Superior temporal gyrus (tissue), 1 donor: Measurements from ENCODE around the gene PPP2R3C.

Experiments
- DNase-seq: peaks from one replicate; pipeline ENCODE4 v3.0.0-alpha.2; 2016; ENCODE audit errors: extremely low spot score

PPP2R3C gene

DNA sequence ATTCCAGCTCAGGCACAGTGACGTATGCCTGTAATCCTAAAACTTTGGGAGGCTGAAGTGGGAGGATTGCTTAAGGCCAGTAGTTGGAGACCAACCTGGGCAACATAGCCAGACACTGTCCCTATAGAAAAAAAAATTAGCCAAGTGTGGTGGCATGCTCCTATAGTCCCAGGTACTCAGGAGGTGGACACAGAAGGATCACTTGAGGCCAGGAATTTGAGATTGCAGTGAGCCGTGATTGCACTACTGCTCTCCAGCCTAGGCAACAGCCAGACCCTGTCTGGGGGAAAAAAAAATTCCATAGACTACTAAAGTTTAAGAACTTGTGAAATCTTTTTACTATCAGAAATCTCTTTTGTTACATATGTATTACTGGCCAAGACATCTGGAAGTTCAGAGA is 69.2 kb downstream of the PPP2R3C start:
- DNase-seq: no peak

DNA sequence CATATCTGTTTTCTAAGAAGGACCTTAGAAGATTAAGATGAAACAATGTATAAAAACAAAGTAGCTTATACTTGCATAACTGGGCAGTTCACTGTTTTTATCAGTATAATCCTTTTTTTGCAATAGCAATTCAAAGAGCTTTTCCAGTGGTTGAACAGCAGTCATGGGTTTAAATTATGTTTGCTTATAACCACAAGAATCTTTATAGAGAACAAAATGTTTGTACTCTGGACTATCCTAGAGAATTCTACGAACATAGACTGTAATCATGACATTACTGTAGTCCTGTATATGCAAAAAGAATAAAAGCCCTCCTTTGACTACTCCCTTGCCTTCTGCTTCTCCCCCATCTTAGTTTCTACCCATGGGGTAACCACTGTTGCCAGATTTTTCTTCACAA is 70.0 kb downstream of the PPP2R3C start:
- no peak for DNase-seq

GRCh38 chr14:35050652-35051051 is 71.1 kb downstream of the PPP2R3C start:
- no peak for DNase-seq

DNA sequence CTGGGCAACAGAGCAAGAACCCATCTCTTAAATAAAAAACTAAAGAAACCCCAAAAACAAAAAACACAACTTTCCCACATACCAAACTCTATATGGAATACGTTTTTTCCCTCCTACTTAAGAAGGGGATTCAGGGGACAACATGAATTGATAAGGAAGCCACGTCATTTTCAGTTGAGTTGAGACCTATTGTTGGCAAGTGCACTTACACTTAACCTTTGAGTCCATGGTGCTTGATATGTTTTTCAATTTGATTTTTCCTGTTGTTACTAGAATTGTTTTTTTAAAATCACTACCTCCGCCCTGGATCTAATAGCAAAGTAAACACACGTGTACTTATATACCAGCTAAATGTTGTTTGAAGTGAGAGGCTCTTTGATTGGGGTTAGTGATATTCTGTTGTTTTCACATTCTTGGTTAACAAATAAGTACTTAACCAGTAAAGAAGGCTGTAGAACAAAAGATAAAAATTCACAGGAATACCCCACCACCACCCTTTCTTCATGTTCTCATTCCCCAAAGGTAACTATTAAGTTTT is 73.7 kb downstream of the PPP2R3C start:
- DNase-seq: no peak

GRCh38 chr14:35046751-35047536 is 74.8 kb downstream of the PPP2R3C start:
- peak; percentile 39 for DNase-seq

DNA sequence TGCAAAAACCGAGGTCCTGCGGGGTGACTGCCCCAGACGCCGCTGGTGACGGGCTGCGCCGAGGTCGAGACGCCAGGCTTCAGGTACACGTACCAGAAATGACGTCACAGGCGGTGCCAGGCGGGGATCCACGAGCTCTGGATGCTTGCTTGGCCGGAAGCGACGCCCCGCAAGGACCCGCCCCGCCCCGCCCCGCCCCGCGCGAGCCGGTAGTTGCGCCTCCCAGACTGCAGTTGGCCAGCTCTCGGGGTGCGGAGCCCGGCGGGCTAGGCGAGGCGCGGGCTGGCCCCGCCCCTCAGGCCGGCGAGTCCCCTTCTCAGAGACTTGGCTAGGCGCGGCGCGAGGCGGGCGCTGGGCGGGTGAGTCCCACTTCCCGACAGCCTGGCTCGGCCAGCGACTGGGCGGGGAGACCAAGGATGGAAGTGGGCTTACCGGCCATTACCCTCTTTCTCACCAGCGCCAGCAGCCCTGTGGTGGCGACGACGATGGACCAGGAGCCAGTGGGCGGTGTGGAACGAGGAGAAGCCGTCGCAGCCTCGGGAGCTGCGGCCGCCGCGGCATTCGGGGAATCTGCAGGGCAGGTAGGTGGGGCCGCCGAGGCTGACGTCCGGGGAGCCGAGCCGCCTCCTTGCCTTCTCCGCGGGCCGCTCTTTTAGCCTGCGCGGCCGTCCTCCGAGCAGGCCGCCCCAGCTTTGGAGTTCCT is 75.6 kb downstream of the PPP2R3C start, which contains the start of gene FAM177A1:
TSS of gene FAM177A1 (plus strand) at position 225 of the 703 bp plus-strand sequence. CDS start at position 417, 192 bp downstream.
- DNase-seq: peak; percentile 96

GRCh38 chr14:35045798-35046047 is 76.1 kb downstream of the PPP2R3C start:
- DNase-seq: no peak

DNA sequence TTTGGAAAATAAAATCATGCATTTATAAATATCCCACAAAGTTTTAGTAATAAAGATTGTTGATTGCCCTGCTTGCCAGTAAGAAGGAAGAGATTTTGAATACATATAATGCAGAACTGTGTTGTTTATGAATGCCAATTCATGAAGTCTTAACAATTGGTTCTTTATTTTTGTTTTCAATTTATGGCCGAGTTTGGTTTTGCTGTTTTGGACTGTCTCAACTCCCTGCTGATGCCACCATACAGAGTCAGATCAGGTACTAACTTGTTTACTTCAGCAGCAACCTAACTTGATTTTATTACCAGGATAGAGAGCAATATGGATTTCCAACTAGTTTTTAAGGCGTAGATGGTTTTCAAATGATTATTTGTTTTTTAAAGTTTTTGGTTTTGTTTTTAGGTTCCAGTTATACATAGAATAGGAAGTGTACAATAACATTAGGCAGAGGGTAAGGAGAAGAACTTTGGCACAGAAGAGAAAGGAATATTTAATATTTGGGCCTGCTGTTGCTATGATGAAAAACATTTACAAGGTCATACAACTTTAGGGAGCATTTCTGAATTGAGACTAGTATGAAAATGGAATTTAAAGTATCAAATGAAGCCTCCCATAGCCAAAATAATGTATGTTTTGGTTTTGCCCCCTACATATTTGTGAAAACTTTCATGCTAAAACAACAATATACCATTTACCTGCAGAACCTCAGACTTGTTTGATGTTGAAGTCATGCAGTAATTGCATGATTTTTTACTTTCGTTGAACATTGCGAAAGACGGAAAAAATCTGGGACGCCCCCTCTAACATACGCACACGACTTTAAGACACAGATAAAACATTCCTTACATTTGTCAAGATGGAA is 76.6 kb downstream of the PPP2R3C start:
- DNase-seq: peak; percentile 79

DNA sequence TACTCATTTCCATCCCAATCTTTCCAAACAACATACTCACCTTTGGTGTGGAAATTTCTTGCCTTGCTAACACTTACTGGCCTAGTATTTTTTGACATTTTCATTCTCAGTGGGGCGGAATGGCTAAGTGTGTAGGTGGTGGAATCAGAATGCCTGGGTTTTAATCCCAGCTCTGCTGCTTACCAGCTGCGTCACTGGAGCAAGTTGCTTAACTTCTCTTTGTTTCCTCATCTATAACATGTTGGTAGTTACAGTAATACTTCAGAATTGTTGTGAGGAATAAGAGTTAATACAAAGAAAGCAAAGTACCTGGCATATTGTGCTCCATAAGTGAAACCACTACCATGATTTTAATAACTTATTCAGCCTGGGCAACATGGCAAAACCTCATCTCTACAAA is 78.7 kb downstream of the PPP2R3C start:
- no peak for DNase-seq

- DNase-seq: no peak
Observed at GRCh38 chr14:35042632-35043031, 79.2 kb downstream of the PPP2R3C start.

- DNase-seq: peak; percentile 1
Observed at GRCh38 chr14:35038312-35038711, 83.5 kb downstream of the PPP2R3C start.
